NCI-H2081 (cell line): Measurements from ENCODE around the gene ISY1.

Experiments
- DNase-seq, 2 experiments: peaks; one replicate each; lab custom pipeline; 2025; lab: John Stamatoyannopoulos, UW

The ISY1 gene

DNA sequence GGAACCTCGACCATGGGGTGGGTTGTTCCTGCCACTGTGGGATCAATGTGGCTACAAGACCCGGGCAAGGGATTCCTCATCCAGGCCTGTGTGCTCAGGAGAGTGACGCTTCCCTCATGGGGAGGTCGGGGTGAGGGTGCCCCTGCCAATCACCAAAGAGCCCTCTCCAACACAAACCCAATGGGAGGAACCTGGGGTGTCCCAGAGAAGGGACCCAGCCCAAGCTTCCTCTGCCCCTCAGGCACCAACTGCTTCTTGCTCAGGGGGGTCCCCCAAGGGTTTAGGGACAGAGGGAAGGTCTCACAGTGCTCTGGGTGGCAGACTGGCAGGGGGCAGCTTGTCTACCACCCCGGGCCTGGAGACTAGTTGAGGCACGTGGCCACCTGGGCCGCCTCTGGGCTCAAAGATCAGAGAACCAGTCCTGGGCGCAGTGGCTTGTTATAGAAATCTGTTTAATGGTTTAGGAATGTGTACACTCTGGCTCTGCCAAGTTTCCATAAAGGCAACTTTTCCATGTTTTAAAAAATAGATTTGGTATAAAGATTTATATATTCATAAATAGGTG lies 73.6 kb downstream of the ISY1 start:
- DNase-seq: no peak

DNA sequence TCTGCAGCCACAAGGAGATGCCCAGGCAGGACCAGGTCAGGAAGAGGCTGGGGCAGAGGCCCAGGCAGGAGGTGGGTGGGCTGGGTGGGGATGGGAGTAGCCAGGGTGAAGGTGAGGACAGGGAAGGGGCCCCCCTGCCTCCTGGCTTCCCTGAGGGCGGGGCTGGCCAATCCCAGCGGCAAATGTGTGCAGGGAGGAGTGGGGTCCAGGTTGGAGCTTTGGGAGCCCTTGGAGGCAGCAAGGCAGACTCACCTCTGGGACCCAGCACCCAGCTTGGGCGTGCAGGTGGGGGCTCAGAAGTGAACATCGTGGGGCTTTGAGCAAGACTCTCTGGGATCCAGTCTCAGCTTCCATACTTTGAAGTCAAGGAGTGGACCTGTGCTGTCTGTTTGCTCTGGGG lies 75.0 kb downstream of the ISY1 start:
- DNase-seq: no peak

DNA sequence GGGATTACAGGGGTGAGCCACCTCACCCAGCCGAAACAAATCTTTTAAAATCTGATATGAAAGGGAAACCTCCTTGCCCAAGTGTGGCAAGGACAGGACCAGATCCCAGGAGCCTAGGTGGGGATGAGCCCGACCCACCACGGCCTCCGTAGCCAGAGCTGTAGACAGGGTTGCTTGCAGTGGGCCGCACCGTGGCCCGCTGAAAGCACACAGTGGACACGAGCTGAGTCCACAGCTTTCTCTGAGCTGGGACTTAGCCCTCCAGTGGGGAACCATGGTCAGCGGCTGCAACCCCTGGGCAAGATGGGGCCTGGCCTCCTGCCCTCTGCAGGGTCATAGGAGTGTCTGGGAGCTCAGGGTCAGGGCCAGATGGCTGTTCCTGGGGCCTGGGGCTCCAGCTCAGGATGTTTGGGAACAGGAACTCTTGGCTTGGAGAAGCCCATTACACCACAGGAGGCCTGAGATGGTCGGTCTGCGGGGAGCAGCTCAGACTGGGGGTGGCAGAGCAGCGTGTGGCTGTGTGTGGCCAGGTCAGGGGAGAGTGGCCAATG lies 75.6 kb downstream of the ISY1 start:
- DNase-seq: no peak

DNA sequence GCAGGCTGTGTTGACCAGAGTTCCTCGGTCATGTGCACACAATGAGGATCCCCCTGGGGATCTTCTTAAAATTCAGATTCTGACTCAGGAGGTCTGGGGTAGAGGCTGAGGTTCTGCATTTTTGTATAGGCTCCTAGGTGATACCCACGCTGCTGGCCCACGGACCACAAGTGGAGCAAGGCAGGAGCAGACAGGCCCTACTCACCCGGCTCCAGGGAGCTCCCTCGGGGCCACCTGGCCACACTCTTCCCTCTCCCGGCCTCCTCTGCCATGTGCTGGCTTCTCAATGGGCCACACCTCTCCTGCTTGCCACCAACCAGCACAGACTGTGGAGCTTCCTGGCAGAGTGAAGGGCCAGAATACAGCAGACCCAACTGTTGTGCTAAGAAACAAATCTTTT lies 76.4 kb downstream of the ISY1 start:
- DNase-seq: no peak

DNA sequence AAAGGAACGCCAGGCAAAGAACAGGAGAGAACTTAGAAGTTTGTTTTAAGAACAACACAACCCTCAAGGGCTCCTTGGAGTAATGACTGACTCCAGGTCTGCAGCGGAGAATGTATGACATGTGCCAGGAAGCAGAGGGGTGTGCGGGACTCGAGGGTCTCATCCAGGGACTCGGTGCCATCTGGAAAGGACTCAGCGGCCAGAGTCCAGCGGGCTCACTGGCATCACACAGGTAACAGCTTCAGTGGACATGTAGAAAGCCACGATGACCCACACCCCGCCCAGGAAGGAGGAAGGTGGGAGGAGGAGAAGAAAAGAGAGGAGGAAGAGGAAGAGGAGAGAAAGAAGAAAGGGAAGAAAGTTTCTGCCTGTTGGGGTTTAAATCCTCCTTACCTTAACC lies 78.8 kb downstream of the ISY1 start:
- no peak for DNase-seq

DNA sequence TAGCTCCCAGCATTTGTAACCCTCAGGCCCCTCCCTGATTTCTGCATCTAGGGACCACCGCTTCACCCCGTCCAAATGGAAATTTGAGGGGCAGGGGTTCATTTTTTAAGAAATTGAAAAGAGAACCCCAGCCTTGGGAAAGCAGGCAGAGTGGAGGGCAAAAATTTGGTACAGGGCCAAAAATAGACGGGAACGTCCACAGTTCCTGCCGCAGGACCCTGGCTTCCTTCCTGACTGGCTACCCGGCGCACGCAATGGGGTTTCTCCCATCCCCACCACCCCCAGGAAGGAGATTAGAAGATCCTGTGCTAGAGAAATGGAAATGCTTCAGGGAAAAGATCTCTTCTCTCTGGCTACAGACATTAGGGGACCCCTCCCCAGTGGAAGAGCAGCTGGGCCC lies 79.4 kb downstream of the ISY1 start:
- no peak for DNase-seq

DNA sequence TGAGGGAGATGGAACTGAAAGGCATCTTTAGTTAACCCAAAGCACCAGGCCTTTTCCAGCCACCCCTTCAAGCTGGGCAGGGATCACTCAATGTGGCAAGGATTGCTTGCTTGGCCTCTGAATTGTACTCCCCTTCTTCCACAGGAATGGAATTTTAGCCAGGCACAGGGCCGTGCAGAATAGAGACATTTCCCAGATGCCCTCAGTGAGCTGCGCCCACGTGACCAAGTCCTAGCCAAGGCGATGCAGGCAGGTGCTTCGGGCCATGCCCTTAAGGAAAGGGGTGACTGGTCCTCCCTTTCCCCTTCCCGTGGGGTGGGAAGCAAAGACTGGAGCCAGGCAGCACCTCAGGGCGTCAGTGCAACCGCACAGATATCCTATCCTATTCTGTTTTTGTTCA lies 82.4 kb downstream of the ISY1 start:
- DNase-seq: no peak
